HL-60 (cell line): ENCODE results near the gene PCYT1A.

Experiments used
- DNase-seq, 2 experiments: peaks; one replicate each; pipeline ENCODE4 v3.0.0-alpha.2; 2010 to 2020; ENCODE audit warnings: low read depth in 1 of 2, low spot score in 1 of 2
- H3K27ac ChIP-seq: fragments of 250-450 bp; sonication (Bioruptor Pico); replicated peaks from 2 replicates; pipeline ENCODE4 v1.5.1; 2020; ENCODE audit warnings: mild to moderate bottlenecking, moderate library complexity
- H3K27me3 ChIP-seq: fragments of 250-450 bp; sonication (Bioruptor Pico); 2 replicates; pipeline ENCODE4 v1.5.1; 2021; ENCODE audit warnings: mild to moderate bottlenecking, moderate library complexity; ENCODE audit not compliant: insufficient read depth, poor library complexity, severe bottlenecking
- H3K4me3 ChIP-seq: replicated peaks from 2 replicates; pipeline ENCODE4 v1.5.1; 2011; ENCODE audit warnings: mild to moderate bottlenecking, control low read depth, low read length; ENCODE audit not compliant: insufficient read depth
- CTCF ChIP-seq: IDR thresholded peaks from one replicate; pipeline ENCODE4 v1.5.1; 2011; ENCODE audit warnings: low read length, control low read depth, inconsistent platforms; ENCODE audit not compliant: insufficient read depth
- GABPA ChIP-seq: IDR thresholded peaks from 2 replicates; pipeline ENCODE4 v1.6.1; 2012; ENCODE audit warnings: low read depth
- POLR2AphosphoS5 ChIP-seq: IDR thresholded peaks from 2 replicates; pipeline ENCODE4 v1.6.1; 2012; ENCODE audit warnings: low read depth
- REST ChIP-seq: IDR thresholded peaks from 2 replicates; pipeline ENCODE4 v1.6.1; 2012; ENCODE audit warnings: low read depth; ENCODE audit not compliant: insufficient replicate concordance
- SPI1 ChIP-seq: IDR thresholded peaks from 2 replicates; pipeline ENCODE4 v1.6.1; 2012; ENCODE audit warnings: low read depth, mild to moderate bottlenecking, borderline replicate concordance

PCYT1A gene

GRCh38 chr3:196225086-196225485, 62.4 kb downstream of the PCYT1A start:
- Histone ChIP-seq H3K27ac (no peak overlapping the region), H3K27me3 (no peaks in the 10 kb centered on the region), H3K4me3 (no peak overlapping the region)
- TF ChIP-seq SPI1 (no peak), CTCF (no peak), REST (no peak), GABPA (no peak), POLR2AphosphoS5 (no peak)
- no peak for DNase-seq

- no peak overlapping the region for H3K4me3 ChIP-seq
- DNase-seq: no peak
- TF ChIP-seq CTCF: no peak
- no peak for TF ChIP-seq REST
- no peak for TF ChIP-seq SPI1
- no peak for TF ChIP-seq POLR2AphosphoS5
- TF ChIP-seq GABPA: no peak
Measured at GRCh38 chr3:196222876-196223595, 64.5 kb downstream of the PCYT1A start.

GRCh38 chr3:196220991-196221390, 66.5 kb downstream of the PCYT1A start:
- H3K4me3 ChIP-seq: peak overlapping the region; percentile 10
- no peak for TF ChIP-seq SPI1
- no peak for TF ChIP-seq REST
- TF ChIP-seq CTCF: no peak
- TF ChIP-seq POLR2AphosphoS5: no peak
- no peak for TF ChIP-seq GABPA
- peak overlapping the region; percentile 96 for H3K27ac ChIP-seq
- peak; percentile 45 to 81 for DNase-seq
- H3K27me3 ChIP-seq: no peaks in the 10 kb centered on the region

More at GRCh38 chr3:196222876-196223595, 64.5 kb downstream of the PCYT1A start:
- no peak overlapping the region for H3K27ac ChIP-seq
- no peaks in the 10 kb centered on the region for H3K27me3 ChIP-seq
